C1 segment of cervical spinal cord (tissue), 14 donors: ENCODE results near the gene ABR.
"Not testable (repeated sequence)": the region's sequence is repeated elsewhere in the genome, so short reads cannot be mapped to it uniquely, and the experiment has no call there.

ENCODE experiments used
- DNase-seq, 14 donors: peaks; one replicate each; lab custom pipeline; 2025; lab: John Stamatoyannopoulos, UW

The ABR gene

GRCh38 chr17:1174263-1174880, 5.4 kb downstream of the ABR start:
- peak in 1 of 14 donors; percentile 12 for DNase-seq

DNA sequence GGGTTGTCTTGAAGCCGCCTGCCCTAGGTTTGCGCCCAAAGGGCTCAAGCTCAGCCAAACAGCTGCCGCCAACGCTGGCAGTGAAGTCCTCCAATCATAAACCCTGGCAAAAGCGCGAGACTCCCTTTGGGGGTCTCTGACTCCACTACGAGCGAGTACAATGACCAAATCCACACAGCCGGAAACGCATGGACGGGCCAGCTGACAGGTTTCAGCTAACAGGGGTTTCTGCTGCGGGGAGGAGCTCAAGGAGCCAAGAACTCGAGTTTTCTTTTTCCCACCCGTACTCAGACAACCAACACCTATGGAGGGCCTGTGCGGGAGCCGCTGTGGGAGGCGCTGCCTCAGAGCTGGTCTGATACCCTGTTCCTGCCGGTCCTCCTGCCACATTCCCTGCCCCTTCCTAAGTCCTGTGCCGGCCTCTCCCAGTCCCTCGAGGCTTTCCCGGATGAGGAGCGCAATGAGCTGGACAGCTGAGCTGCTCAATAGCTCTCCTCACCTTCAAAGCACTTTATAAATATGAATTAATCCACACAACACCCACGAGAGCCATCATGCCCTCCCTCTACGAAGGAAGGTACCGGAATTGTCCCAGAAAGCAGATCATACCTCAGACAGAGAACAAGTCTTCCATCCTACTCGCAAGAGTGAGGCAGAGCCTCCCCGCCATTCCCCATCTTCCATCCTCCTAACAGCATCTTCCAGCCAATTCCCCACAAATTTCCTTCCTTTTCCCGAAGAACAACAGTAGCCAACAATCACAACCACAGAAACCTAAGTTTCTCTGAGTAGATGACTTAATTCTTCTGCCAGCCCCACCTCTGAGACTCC, 6.1 kb downstream of the ABR start:
- DNase-seq: no peak

- no peak for DNase-seq
Observed at GRCh38 chr17:1171953-1172352, 7.8 kb downstream of the ABR start.

GRCh38 chr17:1170739-1171138, 9.0 kb downstream of the ABR start:
- DNase-seq: no peak

DNA sequence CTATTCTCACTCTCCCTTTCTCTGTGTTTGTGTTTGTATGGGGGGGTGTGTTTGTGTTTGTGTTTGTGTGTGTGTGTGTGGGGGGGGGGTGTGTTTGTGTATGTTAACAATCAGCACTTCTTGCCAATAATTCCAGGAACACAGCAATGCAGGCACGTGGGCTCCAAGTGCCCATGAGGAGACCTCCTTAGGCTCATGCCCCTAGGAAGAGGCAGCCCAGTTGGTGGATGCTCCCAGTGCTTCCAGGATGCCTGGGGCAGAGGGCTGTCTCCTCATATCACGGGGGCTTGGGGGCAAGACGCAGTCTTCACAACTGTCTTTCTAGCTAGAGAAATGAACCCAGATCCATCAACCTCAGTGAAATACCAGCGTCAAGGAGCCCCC, 9.9 kb downstream of the ABR start:
- DNase-seq: no peak

GRCh38 chr17:1169221-1169928, 10.4 kb downstream of the ABR start:
- peak in 7 of 14 donors; percentile 17 to 62 (median 43) for DNase-seq

- DNase-seq: peak in 9 of 14 donors; percentile 12 to 76 (median 55)
Observed at GRCh38 chr17:1168533-1169220, 11.1 kb downstream of the ABR start.

- DNase-seq: no peak
Observed at GRCh38 chr17:1166276-1166675, 13.5 kb downstream of the ABR start.

DNA sequence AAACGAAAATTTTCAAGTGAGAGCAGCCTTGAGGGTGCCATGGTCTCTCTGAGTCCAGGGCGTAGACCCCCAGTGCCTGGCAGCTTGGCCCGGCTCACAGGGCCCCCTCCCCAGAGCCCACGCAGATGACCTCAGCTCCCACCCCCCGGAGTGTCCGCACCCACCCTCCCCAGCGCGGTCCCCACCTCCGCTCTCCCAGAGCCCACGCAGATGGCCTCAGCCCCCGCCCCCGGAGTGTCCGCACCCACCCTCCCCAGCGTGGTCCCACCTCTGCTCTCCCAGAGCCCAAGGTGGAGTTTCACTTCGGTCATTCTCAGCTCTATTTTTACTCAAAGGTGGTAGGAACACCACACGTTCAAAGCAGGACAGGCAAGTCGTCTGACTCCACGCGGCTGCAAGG, 13.9 kb downstream of the ABR start:
- DNase-seq: no peak

GRCh38 chr17:1164935-1165556, 14.7 kb downstream of the ABR start:
- no peak for DNase-seq

- no peak for DNase-seq
Observed at GRCh38 chr17:1162116-1162855, 17.5 kb downstream of the ABR start.

- no peak for DNase-seq
Observed at GRCh38 chr17:1160591-1161390, 19.0 kb downstream of the ABR start.

DNA sequence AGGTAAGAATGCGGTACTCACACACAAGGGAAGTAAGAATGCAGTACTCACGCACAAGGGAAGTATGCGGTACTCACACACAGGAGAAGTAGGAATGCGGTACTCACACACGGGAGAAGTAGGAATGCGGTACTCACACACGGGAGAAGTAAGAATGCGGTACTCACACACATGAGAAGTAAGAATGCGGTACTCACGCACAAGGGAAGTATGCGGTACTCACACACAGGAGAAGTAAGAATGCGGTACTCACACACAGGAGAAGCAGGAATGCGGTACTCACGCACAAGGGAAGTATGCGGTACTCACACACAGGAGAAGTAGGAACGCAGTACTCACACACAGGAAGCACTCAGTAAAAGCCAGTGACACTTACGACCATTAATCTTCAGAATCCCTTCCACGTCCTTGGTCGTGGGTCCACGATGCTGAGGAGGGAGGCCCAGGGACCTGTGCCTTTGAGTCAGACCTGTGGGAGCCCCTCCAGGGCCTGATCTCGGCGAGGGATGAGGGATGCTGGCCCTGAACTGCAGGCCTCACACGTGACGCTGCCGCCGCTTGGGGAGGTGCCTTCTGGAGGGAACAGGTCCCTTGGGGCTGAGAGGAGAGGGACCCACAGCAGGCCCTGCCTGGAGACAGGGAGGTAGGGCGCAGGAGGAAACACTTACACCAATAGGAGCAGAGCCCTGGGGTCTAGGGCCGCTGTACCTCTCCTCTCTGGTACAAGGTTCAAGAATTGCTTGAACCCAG, 20.2 kb downstream of the ABR start:
- DNase-seq: no peak

- no peak for DNase-seq
Observed at GRCh38 chr17:1158879-1159278, 20.9 kb downstream of the ABR start.

GRCh38 chr17:1156864-1157263, 22.9 kb downstream of the ABR start:
- DNase-seq: no peak

DNA sequence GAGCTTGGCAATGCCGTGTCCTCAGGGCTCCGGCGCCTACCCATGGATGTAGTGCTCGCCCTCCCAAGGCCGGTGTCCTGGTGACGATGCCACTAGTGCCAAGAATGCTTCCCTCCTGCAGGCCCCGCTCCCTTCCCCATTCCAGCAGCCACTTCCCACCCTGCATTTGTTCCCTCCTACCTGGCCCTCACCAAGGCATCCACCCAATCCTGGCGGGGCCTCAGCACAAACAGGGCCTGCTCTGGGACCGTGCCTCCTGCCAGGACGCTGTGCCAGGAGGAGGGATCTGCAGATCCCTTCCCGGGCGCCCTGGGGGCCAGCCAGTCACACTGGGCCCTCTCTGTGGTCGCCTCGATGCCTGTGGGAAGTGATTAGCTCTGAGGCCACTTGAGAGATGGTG, 25.1 kb downstream of the ABR start:
- DNase-seq: peak in 11 of 14 donors; percentile 18 to 88 (median 57)

- DNase-seq: peak in 11 of 14 donors; percentile 34 to 83 (median 66)
Observed at GRCh38 chr17:1153795-1154546, 25.8 kb downstream of the ABR start.

DNA sequence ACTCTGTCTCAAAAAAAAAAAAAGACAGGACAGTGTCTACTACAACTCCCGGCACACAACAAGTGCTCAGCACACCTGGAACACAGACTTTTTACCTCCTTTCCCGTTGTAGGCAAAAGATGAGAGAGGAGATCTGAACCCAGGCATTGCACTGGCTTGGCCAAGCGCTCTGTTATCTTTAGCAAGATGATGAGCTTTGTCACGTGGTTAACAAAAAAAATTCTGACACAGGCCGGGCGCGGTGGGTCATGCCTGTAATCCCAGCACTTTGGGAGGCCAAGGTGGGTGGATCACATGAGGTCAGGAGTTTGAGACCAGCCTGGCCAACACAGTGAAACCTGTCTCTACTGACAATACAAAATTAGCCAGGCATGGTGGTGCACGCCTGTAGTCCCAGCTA, 27.2 kb downstream of the ABR start:
- DNase-seq: not testable (repeated sequence)
